RCC 7860 (cell line): Measurements from ENCODE around the gene SPPL2C.

Source experiments
- DNase-seq: peaks from one replicate; pipeline ENCODE4 v3.0.0-alpha.2; 2015; ENCODE audit warnings: low spot score
- FAIRE-seq: peaks from 2 replicates; lab custom pipeline; 2012; peaks lifted over from hg19 to GRCh38; lab: Jason Lieb, UNC

The SPPL2C gene

GRCh38 chr17:45826919-45827588 lies 17.6 kb upstream of the SPPL2C start:
- FAIRE-seq (no peak), DNase-seq (no peak)

GRCh38 chr17:45828171-45828570 lies 16.5 kb upstream of the SPPL2C start:
- FAIRE-seq (no peak), DNase-seq (no peak)

DNA sequence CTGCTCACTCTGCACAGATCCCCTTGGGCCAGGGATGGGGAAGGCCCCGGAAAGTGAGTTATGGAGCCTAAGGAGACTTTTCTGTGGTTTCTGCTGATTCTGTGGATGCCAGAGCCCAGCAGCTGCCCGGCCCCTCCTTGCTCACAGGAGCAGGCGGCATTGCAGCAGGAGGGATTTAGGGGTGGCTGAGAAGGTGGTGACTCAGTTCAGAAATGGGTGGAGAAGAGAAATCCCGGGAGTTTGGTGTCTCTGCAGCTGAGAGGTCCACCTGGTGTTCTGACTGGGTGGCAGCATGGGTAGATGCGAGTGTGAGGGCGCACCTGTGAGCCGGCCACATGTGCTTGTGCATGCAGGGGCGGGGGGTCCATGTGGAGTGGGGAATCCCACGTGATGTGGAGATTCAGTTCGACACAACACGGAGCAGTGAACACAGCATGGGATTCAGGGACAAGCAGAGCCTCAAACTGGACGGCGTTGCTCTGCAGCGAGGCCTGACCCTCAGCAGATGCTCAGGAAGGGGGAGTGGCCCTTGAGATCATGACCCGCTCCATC lies 16.0 kb upstream of the SPPL2C start:
- DNase-seq (no peak), FAIRE-seq (no peak)

- no peak for FAIRE-seq
- no peak for DNase-seq
These were observed 10.8 kb upstream of the SPPL2C start for GRCh38 chr17:45833920-45834319.

GRCh38 chr17:45834471-45835396 lies 9.9 kb upstream of the SPPL2C start:
- no peak for DNase-seq
- FAIRE-seq = no peak

- no peak for DNase-seq
- FAIRE-seq = no peak
These were observed 9.2 kb upstream of the SPPL2C start for GRCh38 chr17:45835481-45835880.

GRCh38 chr17:45836047-45837044 lies 8.3 kb upstream of the SPPL2C start:
- no peak for DNase-seq
- FAIRE-seq = no peak

DNA sequence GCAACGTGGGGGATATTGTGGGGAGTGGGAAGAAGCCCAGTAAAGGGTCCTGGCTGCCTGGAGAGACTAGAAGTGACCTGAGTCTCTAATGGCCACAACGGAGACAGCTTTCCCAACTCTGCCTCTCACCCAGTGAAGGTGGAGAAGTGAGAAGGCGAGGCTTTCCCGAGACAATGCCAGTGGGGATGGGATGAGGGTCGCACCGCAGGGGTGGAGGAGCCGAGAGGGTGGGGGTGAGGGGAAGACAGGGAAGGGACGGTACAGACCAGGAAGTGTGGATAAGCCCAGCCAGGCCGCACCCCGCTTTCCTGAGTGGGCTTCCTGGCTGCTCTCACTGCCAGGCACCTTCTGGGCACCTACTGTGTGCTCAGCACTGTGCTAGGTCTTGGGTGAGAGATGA lies 7.5 kb upstream of the SPPL2C start:
- FAIRE-seq (no peak), DNase-seq (no peak)

- no peak for FAIRE-seq
These were observed 7.1 kb upstream of the SPPL2C start for GRCh38 chr17:45837603-45838002.

GRCh38 chr17:45838751-45839295 lies 5.9 kb upstream of the SPPL2C start:
- no peak for FAIRE-seq

More at GRCh38 chr17:45837603-45838002, 7.1 kb upstream of the SPPL2C start:
- DNase-seq = no peak

GRCh38 chr17:45839442-45839841 lies 5.2 kb upstream of the SPPL2C start:
- FAIRE-seq (no peak), DNase-seq (no peak)

More at GRCh38 chr17:45838751-45839295, 5.9 kb upstream of the SPPL2C start:
- no peak for DNase-seq

GRCh38 chr17:45841186-45841585 lies 3.5 kb upstream of the SPPL2C start:
- FAIRE-seq = no peak
- no peak for DNase-seq

DNA sequence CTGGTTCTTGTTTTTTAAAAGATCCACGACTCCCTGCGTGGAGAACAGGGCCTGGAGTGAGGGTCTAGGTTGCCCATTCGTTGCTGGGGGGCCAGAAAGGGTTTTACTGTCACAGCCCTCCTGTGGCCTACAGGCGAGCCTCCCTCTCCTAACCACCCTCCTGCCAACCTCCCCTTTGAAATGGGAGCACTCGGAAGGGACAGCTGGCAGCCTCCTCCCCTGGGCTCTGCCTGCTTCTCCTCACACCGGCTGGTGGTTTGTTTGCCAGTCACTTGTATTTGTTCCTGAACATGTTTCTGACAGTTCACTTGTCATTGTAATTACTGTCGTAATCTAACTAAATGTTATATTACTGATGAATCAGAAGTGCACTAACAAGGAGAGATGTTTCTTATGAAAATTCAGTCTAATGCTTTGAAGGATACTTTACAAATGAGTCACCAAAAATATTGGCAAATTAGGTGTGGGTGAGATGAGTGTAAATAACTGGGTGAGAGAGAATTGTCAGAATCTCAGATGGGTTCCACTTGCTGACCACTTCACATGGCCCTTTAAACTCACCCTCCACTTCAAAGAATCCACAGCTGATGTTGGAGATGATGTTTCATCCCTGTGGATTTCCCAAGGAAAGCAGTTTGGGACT lies 2.7 kb upstream of the SPPL2C start:
- no peak for DNase-seq
- no peak for FAIRE-seq

DNA sequence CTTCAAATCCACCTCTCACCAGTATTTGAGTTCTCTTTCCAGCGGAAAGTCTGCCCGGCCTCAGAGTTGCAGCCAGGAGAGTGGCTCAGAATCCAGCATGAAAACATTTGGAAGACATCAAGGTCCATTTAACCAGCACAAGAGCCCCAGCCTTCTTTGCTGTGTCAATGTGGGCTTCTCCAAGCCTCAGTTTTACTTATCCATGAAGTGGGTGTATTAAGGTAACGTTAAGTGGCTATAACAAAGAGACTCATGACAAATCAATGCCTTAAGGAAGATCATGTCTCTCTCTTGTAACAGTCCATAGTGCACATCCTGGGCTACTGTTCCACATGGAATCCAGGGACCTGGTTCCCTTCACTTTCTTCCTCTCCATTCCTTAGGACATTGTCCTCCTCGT lies 959 bp upstream of the SPPL2C start:
- FAIRE-seq = no peak
- DNase-seq = no peak

DNA sequence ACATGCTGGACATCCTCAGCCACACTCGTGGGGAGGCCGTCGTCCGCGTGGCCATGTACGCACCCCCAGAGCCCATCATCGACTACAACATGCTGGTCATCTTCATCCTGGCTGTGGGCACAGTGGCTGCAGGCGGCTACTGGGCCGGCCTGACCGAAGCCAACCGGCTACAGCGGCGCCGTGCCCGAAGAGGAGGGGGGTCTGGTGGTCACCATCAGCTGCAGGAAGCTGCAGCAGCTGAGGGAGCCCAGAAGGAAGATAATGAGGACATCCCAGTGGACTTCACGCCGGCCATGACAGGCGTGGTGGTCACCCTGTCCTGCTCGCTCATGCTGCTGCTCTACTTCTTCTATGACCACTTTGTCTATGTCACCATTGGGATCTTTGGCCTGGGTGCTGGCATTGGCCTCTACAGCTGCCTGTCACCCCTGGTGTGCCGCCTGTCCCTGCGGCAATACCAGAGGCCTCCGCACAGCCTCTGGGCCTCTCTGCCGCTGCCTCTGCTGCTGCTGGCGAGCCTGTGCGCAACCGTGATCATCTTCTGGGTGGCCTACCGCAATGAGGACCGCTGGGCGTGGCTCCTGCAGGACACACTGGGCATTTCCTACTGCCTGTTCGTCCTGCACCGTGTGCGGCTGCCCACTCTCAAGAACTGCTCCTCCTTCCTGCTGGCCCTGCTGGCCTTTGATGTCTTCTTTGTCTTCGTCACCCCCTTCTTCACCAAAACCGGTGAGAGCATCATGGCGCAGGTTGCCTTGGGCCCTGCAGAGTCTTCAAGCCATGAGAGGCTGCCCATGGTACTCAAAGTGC lies 900 bp downstream of the SPPL2C start:
- no peak for FAIRE-seq
- DNase-seq = no peak

DNA sequence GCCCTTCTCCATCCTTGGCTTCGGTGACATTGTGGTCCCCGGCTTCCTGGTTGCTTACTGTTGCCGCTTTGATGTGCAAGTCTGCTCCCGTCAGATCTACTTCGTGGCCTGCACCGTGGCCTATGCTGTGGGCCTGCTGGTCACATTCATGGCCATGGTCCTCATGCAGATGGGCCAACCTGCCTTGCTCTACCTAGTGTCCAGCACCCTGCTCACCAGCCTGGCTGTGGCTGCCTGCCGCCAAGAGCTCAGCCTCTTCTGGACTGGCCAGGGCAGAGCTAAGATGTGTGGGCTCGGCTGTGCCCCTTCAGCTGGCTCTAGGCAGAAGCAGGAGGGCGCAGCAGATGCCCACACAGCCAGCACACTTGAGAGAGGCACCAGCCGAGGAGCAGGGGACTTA lies 1.5 kb downstream of the SPPL2C start:
- FAIRE-seq = no peak

DNA sequence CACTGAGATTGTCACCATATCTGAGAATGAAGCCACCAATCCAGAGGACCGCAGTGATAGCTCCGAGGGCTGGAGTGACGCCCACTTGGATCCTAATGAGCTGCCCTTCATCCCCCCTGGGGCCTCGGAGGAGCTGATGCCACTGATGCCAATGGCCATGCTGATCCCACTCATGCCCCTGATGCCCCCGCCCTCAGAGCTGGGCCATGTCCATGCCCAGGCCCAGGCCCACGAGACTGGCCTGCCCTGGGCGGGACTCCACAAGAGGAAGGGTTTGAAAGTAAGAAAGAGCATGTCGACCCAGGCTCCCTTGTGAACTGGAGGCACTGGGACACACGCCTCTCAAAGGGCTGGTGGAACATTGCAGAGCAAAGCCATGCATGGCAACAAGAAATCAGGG lies 2.0 kb downstream of the SPPL2C start:
- DNase-seq (no peak), FAIRE-seq (no peak)

More for the DNA sequence above, 1.5 kb downstream of the SPPL2C start:
- DNase-seq = no peak

- DNase-seq (no peak), FAIRE-seq (no peak)
These were observed 2.4 kb downstream of the SPPL2C start for GRCh38 chr17:45847101-45847500.

DNA sequence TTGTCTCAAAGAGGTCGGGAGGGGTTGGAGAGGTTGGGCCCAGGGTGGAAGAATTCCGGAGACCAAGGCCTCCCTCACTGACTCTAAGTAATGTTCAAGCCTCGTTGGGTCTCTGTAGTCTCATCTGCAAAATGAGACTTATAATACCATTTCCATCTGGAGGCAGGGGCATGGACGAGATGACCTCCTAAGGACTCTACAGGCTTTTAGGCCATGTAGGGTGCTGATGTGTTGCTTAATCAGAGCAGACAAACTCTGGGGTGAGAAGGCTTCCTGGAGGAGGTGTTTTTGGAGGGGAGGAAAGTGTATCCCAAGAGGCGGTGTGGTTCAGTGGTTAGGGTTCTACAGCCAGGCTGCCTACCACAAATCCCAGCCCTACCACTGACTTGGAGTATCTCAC lies 3.1 kb downstream of the SPPL2C start:
- FAIRE-seq (no peak), DNase-seq (no peak)
